SK-N-MC (cell line): ENCODE measurements around the gene MYO15A.

Source experiments
- EZH2 ChIP-seq: fragments of 200-600 bp; sonication (generic); IDR thresholded peaks from one replicate; pipeline ENCODE4 v1.6.1; 2017; ENCODE audit warnings: antibody characterized with exemption
- POLR2AphosphoS5 ChIP-seq: IDR thresholded peaks from 2 replicates; pipeline ENCODE4 v1.6.1; 2012; ENCODE audit warnings: mild to moderate bottlenecking, low read depth, low read length, borderline replicate concordance

- TF ChIP-seq EZH2, result no peak
- no peak for TF ChIP-seq POLR2AphosphoS5
These were observed 82.2 kb downstream of the MYO15A start for GRCh38 chr17:18190628-18191235.
